Renal cortical epithelial cell (primary cell): ENCODE measurements around the gene IL1RAPL1. TPM values are rescaled to one million over a fixed set of nuclear protein-coding genes. Genes with fewer than 3 reads are reported as not detected.
"Not testable (repeated sequence)": the region's sequence is repeated elsewhere in the genome, so short reads cannot be mapped to it uniquely, and the experiment has no call there.

Source experiments
- DNase-seq: peaks from one replicate; pipeline ENCODE4 v3.0.0-alpha.2; 2011; ENCODE audit warnings: low read depth
- total RNA-seq: library from RNA; depleted of rRNA; stranded (reverse); fragments of >200 nt; gene quantifications from 2 replicates; pipeline ENCODE4 v1.2.3, GENCODE V29; 2014

The IL1RAPL1 gene
- total RNA-seq, 1 donor from 2014 or later = 0.05 TPM

GRCh38 chrX:29269390-29269789 is 682.1 kb downstream of the IL1RAPL1 start:
- no peak for DNase-seq

- no peak for DNase-seq
Observed at GRCh38 chrX:29274517-29274916, 687.3 kb downstream of the IL1RAPL1 start.

GRCh38 chrX:29275928-29276327 is 688.7 kb downstream of the IL1RAPL1 start:
- DNase-seq = no peak

GRCh38 chrX:29281078-29281742 is 694.0 kb downstream of the IL1RAPL1 start:
- DNase-seq = no peak

GRCh38 chrX:29285664-29286063 is 698.4 kb downstream of the IL1RAPL1 start:
- DNase-seq = no peak

- no peak for DNase-seq
Observed at GRCh38 chrX:29295987-29296680, 708.9 kb downstream of the IL1RAPL1 start.

GRCh38 chrX:29297171-29297800 is 710.0 kb downstream of the IL1RAPL1 start:
- no peak for DNase-seq

- peak; percentile 29 for DNase-seq
Observed at GRCh38 chrX:29299684-29300083, 712.4 kb downstream of the IL1RAPL1 start.

- DNase-seq = no peak
Observed at GRCh38 chrX:29308726-29309125, 721.5 kb downstream of the IL1RAPL1 start.

GRCh38 chrX:29315931-29316330 is 728.7 kb downstream of the IL1RAPL1 start:
- no peak for DNase-seq

- no peak for DNase-seq
Observed at GRCh38 chrX:29318012-29318411, 730.8 kb downstream of the IL1RAPL1 start.

- not testable (repeated sequence) for DNase-seq
Observed at GRCh38 chrX:29332429-29332828, 745.2 kb downstream of the IL1RAPL1 start.

GRCh38 chrX:29333091-29333490 is 745.8 kb downstream of the IL1RAPL1 start:
- DNase-seq = not testable (repeated sequence)

GRCh38 chrX:29348288-29348687 is 761.0 kb downstream of the IL1RAPL1 start:
- DNase-seq = no peak

GRCh38 chrX:29359276-29359675 is 772.0 kb downstream of the IL1RAPL1 start:
- DNase-seq = no peak

GRCh38 chrX:29374765-29375164 is 787.5 kb downstream of the IL1RAPL1 start:
- DNase-seq = not testable (repeated sequence)

GRCh38 chrX:29376584-29376983 is 789.3 kb downstream of the IL1RAPL1 start:
- DNase-seq = no peak

- DNase-seq = no peak
Observed at GRCh38 chrX:29382811-29383210, 795.6 kb downstream of the IL1RAPL1 start.

GRCh38 chrX:29388509-29388908 is 801.3 kb downstream of the IL1RAPL1 start:
- DNase-seq = no peak

- DNase-seq = peak; percentile 6
Observed at GRCh38 chrX:29397506-29397905, 810.3 kb downstream of the IL1RAPL1 start.

- no peak for DNase-seq
Observed at GRCh38 chrX:29407357-29407756, 820.1 kb downstream of the IL1RAPL1 start.

GRCh38 chrX:29419774-29420553 is 832.7 kb downstream of the IL1RAPL1 start:
- DNase-seq = no peak
